H54 (cell line): ENCODE data around the gene SDHC.

ENCODE experiments used
- DNase-seq: peaks from one replicate; pipeline ENCODE4 v3.0.0; 2011; ENCODE audit warnings: low spot score, mixed read lengths; ENCODE audit not compliant: insufficient read length
- FAIRE-seq: peaks from 3 replicates; lab custom pipeline; 2011; peaks lifted over from hg19 to GRCh38; lab: Jason Lieb, UNC
- POLR2A ChIP-seq: IDR thresholded peaks from 2 replicates; pipeline ENCODE4 v1.6.1; 2011; ENCODE audit warnings: low read depth, mild to moderate bottlenecking, low read length

Gene SDHC, protein sequence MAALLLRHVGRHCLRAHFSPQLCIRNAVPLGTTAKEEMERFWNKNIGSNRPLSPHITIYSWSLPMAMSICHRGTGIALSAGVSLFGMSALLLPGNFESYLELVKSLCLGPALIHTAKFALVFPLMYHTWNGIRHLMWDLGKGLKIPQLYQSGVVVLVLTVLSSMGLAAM

DNA sequence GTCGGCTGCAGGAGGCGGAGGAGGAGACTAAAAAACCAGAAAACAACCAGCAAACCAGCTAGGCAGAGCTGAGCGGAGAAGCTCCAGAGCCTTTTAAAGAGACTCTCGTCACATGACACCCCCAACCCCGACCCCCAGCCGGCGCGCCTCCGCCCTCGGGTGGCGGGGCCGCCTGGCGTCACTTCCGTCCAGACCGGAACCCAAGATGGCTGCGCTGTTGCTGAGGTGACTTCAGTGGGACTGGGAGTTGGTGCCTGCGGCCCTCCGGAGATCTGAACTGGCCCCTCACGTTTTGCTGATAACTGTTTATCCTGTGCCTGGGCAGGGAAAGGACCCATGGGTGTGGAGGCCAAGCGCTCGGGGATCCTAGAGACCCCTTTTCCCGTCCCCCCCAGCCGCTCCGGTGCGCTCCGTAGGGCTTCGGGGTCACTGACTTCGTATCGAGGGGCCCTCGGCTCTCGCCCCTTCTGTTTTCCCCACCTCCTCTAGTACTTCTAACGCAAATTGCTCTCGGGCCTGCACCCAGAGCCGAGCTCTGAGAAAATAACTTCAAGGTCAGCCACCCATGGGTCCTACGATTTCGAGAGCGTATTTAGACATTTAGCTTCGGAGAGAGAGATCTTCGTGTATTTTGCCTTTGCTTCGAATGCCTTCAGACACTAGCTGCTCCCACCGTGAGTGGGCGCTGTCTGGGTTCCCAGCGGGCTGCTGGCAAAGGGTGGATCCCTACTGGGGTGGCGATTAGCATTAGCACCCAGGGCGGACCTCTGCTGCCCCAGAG, at the start of gene SDHC:
TSS of gene SDHC (plus strand) at position 181 of the 781 bp plus-strand sequence. CDS start at position 206, 25 bp downstream.
- peak; percentile 84 for DNase-seq
- no peak for FAIRE-seq
- TF ChIP-seq POLR2A, result peak; percentile 90

DNA sequence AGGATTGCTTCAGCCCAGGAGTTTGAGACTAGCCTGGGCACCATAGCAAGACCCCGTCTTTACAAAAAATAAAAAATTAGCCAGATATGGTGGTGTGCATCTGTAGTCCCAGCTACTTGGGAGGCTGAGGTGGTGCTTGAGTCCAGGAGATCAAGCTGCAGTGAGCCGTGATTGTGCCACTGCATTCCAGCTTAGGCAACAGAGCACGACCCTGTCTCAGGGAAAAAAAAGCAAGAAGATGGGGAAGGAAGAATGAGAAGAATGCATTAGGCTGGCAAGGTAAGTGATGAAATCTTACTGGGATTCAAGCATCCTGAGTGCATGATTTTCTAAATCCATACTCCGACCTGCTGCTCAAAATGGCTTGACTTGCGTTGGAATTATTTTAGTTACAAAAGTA, 48.9 kb upstream of the SDHC start:
- TF ChIP-seq POLR2A, result no peak
- FAIRE-seq (no peak), DNase-seq (no peak)

DNA sequence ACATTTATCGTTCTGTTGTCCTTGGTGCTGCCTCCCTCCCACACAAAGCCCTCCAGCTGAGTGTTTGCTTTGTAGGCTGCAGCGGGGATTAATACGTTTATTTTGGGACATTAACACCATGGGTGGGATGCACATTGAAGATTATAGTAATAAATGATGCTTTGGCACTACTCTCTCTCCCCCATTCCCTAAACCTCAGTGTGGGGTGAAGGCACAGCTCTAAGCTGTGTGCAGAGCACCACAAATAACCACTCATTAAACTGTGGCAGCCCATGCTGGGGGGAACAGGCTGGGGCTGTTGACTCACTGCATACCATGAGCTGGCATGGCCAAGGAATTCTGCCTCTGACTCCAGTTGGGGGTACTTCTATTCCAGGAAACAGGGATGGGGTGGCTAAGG, 48.0 kb upstream of the SDHC start:
- no peak for TF ChIP-seq POLR2A
- DNase-seq (peak; percentile 83), FAIRE-seq (no peak)

DNA sequence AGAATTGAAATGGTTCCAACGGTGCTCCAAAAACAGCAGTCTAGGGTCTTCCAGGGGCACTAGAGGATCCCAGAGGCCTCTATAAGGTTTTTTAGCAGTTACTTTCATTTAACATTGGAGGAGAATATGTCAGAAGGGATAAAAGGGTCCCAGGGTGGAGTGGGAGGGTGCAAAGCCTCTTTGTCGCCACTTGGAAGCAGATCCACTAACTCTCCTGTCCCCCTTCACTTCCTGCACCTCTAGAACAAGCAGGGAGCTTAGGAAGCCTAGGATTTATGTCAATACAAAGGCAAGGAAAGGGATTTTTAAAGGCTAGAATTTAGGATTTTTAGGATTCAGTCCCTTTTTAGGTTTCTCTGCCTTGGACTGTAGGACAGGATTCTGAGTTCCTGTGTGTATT, 47.3 kb upstream of the SDHC start:
- DNase-seq (no peak), FAIRE-seq (no peak)
- TF ChIP-seq POLR2A, result no peak

DNA sequence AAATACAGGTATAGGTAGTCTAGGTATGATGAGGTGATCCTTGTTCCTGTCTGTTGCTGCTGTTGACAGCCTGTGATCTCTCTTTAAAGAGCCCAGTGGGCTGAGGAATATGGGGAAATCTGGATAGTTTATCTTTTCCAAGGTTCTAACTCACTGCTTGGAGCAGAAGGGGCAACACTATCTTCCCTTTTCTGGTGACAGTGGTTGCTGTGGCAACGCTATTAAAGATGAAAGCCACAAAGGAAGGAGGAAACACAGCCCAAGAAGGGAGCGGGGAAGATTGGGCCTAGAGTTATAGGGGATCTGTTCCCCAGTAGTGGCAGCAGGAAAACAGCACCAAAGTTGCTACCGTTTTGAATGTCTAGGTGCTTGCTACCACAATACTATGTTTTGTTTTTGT, 46.9 kb upstream of the SDHC start:
- no peak for TF ChIP-seq POLR2A
- DNase-seq, result no peak
- no peak for FAIRE-seq

DNA sequence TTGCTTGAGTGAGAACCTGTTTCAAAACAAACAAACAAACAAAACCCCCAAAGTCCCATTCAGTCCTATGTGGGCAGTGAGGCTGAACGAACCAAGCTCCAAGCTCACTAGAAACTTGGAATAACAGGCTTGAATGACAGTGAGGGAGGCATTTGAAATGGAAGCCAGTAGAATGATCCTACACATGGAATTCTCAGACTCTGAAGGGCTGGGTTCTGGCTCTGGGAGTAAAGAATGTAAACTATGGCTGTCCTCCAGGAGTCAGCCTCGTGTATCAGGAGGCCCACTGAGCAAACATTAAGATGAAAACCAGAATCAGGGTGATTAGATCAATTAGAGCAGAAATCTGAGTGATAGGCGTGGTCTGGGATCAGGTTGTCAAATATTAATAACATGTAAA, 40.8 kb upstream of the SDHC start:
- DNase-seq (no peak), FAIRE-seq (no peak)
- TF ChIP-seq POLR2A, result no peak

DNA sequence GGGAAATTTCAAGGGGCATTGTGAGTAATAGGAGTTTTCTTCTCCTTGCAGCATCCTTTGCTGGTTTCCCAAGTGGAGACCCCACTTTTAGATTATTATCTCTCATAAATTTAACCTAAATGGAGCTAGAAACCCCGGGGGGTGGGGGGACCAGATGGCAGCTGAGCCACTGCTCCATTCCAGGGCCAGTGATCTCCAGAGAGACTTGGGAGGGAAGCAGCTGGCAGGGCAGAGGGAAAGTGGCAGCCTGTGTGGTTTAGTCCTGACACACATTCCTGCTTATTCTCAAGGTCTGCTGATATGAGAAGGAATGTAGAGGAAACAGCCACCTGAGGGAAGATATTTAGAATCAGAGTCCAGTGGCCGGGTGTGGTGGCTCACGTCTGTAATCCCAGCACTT, 39.3 kb upstream of the SDHC start:
- no peak for TF ChIP-seq POLR2A
- FAIRE-seq (no peak), DNase-seq (no peak)

DNA sequence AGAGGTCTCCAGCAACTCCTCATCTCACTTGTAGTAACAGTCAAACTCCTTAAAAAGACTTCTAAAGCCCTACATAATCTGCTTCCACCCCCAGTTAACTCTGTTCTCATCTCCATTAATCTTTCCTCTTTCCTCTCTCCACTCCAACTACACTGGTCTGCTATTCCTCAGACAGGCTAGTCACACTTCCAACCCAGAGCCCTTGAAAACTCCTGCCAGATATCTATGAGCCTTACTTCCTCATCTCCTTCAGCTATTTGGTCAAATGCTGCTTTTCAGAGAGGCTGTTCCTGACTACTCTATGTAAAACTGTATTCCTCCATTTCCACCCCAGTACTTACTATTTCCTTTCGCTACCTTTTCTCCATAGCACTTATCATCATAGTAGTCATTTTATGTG, 31.2 kb upstream of the SDHC start:
- no peak for FAIRE-seq
- no peak for DNase-seq
- TF ChIP-seq POLR2A, result no peak

DNA sequence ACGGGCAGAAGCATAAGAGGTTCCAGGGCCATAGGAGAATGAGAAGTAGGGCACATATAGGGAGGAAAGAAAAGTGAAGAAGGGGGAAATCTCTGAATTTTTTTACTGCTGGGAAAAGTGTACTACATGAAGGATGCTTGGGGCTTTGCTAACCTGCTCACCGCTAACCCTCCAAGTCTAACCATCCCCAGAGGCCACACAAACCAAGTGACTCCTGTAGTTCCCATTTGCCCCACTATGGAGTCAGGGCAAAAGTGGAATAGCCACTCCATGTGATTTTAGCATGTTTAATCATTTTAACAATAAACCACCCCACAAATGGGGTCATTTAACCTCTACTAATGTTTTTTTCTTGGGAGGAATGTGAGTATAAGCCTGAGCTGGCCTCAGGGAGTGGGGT, 29.1 kb upstream of the SDHC start:
- DNase-seq, result no peak
- no peak for TF ChIP-seq POLR2A
- no peak for FAIRE-seq

DNA sequence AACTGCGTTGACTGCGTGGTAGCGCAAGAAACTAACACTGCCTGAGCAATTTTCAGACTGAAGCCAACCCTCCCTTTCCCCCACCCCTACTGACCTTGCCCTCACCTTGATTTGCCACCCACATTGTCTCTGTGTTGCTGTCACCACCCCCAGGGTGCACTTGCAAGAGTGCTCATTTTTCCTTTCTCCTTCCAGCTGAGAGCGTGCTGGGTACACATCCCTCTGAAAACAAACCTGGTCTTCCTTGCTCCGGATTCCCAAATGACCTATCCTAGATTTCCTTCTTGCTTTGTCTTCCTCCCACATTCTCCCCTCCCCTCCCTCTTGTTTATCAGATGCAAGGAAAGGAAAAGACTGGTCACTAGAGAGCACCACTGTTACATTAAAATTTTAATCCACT, 28.7 kb upstream of the SDHC start:
- TF ChIP-seq POLR2A, result no peak
- FAIRE-seq (no peak), DNase-seq (no peak)

DNA sequence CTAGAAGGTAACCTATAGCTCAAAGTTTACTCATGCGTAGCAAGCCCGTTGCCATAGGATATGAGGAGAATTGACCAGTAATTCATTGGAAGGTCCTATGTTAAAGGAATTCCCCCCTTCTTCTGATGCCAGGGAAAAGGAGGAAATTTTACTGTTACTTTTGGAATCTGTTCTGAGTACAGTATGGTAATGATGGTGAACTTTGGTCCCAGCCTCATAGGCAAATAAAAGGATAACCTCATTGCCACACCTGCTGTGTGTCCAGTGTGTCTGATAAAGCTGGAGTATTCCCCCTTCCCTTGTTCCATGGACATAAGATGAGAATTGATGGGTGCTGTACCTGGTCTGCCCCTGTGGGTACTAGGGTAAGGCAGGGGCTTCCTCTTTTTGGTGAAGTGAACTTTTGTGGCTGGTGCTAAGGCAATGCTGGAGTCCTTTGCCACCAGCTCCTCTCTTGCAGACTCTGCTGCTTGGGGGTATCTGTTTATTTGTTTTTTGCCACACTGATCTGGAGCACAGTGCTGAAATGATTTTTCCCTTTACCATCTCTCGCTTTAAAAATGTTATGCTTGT, 26.6 kb upstream of the SDHC start:
- FAIRE-seq, result no peak
- no peak for TF ChIP-seq POLR2A

DNA sequence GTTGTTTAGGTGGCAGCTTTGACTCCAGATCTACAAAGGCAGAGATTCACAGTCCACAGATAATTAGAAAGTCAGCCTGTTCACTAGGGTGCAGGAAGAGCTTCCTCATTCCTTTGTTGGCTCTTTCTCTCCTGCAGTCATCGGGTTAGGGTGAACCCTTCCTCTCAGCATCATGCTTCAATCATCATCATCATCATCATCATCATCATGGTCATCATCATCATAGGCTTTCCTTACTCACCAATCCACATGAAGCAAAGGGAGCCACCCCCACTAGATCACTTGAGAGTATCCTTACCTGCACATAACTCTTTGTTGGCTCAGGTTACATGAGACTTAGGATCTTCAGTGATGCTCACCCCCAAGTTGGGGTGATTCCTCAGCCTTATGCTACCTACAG, 23.4 kb upstream of the SDHC start:
- no peak for TF ChIP-seq POLR2A
- FAIRE-seq (no peak), DNase-seq (no peak)

More for the DNA sequence above, 26.6 kb upstream of the SDHC start:
- no peak for DNase-seq

DNA sequence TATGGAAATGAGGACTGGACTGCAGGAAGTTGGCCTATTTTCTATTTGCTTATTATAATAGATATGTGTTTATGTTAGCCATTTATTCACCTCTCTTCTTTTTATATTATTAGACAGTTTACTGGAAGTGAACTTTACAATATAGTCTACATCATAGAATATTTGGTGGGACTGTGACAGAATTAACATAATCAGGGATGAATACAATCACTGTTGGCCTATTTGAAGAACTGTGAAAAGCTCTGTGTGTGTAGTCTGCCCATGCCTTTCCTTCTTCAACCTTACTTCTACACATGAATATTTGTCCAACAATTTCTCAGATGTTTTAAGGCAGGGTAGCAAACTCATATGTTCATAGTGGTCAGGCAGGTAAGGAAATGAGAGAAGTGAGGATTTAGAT, 16.8 kb upstream of the SDHC start:
- no peak for TF ChIP-seq POLR2A
- FAIRE-seq (no peak), DNase-seq (no peak)

DNA sequence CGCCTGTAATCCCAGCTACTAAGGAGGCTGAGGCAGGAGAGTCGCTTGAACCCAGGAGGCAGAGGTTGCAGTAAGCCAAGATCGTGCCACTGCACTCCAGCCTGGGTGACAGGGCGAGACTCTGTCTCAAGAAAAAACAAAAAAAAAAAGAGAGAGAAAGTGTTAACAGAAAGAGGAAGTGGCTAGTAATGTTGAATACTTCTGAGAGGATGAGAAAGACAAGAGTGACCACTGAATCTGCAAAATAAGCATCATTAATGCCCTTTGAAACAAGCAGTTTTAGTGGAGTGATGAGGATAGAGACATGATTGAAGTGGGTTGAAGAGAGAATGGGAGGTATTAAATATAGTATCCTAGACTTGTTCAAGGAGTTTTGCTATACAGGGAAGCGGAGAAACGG, 16.1 kb upstream of the SDHC start:
- FAIRE-seq (no peak), DNase-seq (no peak)
- TF ChIP-seq POLR2A, result no peak

DNA sequence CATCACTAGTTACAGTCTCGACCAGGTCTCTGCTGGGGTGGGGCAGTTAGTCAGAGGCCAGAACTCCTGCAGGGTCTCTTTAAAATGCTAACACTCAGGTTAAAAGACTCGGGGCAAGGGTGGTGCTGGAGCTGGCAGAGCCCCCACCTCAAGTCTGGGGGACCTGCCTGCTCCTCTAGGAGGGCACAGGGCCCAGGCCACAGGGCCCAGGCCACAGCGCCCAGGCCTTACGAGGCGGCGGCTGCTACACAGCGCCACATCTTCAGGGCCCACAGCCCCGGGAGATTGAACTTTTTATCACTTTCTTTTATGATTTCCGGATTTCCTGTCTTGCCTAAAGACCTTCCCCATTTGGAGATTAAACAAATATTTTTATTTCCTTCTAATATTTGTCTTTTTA, 14.8 kb upstream of the SDHC start:
- DNase-seq (no peak), FAIRE-seq (no peak)
- TF ChIP-seq POLR2A, result no peak
